ENCODE data around the gene GARIN5B.

Gene GARIN5B

DNA sequence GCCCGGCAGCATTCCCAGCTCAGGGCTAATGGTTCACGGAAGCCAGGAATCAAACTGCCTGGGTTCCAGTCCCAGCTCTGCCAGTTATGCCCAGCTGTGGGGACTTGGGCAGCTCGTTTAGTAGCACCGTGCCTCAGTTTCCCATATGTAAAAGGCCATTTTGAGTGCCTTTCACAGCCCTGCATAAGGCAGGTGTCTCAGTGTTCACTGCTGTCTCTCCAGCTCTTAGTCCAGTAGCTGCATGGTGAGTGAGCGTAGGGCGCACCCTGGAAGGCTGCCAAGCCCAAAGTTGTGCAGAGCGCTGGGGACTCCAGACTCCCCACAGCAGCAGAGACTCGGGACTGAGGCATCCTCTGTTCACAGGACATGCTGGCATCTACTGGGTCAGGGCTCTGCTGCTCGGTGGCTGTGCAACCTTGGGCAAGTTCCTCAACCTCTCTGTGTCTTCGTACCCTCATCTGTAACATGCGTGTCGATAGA is 28.2 kb upstream of the GARIN5B start:
- TF ChIP-seq, protein P1, sequence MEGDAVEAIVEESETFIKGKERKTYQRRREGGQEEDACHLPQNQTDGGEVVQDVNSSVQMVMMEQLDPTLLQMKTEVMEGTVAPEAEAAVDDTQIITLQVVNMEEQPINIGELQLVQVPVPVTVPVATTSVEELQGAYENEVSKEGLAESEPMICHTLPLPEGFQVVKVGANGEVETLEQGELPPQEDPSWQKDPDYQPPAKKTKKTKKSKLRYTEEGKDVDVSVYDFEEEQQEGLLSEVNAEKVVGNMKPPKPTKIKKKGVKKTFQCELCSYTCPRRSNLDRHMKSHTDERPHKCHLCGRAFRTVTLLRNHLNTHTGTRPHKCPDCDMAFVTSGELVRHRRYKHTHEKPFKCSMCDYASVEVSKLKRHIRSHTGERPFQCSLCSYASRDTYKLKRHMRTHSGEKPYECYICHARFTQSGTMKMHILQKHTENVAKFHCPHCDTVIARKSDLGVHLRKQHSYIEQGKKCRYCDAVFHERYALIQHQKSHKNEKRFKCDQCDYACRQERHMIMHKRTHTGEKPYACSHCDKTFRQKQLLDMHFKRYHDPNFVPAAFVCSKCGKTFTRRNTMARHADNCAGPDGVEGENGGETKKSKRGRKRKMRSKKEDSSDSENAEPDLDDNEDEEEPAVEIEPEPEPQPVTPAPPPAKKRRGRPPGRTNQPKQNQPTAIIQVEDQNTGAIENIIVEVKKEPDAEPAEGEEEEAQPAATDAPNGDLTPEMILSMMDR (IDR thresholded peaks at IDR 0.05): no peak
- Histone ChIP-seq H3K4me3 (no peak overlapping the region), H3K27ac (no peak overlapping the region), H3K27me3 (no peaks in the 10 kb centered on the region), H3K4me1 (peaks cover 0 to 42% (median 30%) of the 10 kb centered on the region in 4 donors), H3K9me3 (no peaks in the 10 kb centered on the region), H3K36me3 (peaks cover 4 to 61% (median 37%) of the 10 kb centered on the region in 3 donors)
- intact Hi-C loops (cut with DNase I; ENCODE audit: low total_unique reads): no loop called here
- no peak for DNase-seq

DNA sequence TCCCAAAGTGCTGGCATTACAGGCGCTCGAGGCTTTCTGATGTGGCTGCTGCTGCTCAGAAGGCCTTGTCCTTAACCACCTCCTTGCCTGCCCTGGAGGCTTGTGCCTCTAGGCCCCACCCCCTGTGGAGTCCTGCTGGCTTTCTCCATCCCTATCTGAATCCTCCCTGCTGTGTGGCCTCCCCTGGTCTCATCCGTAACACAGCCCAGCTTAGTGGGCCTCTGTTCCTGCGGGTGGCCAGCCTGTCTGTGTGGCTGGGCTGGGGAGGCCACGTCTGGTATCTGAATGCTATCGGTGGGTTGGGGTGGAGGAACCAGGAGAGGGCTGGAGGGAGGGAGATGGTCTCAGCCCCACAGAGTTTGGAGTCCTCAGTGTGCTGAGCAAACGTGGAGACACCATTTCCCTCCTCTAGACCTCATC is 27.4 kb upstream of the GARIN5B start:
- H3K27me3 ChIP-seq: no peaks in the 10 kb centered on the region
- TF ChIP-seq, protein P1 (IDR thresholded peaks at IDR 0.05): no peak
- intact Hi-C loops (cut with DNase I; ENCODE audit: low total_unique reads): no loop called here
- no peak overlapping the region for H3K27ac ChIP-seq
- no peak overlapping the region for H3K4me3 ChIP-seq
- peaks cover 0 to 42% (median 30%) of the 10 kb centered on the region in 4 donors for H3K4me1 ChIP-seq
- no peak for DNase-seq
- H3K36me3 ChIP-seq: peaks cover 4 to 61% (median 37%) of the 10 kb centered on the region in 3 donors
- no peaks in the 10 kb centered on the region for H3K9me3 ChIP-seq

DNA sequence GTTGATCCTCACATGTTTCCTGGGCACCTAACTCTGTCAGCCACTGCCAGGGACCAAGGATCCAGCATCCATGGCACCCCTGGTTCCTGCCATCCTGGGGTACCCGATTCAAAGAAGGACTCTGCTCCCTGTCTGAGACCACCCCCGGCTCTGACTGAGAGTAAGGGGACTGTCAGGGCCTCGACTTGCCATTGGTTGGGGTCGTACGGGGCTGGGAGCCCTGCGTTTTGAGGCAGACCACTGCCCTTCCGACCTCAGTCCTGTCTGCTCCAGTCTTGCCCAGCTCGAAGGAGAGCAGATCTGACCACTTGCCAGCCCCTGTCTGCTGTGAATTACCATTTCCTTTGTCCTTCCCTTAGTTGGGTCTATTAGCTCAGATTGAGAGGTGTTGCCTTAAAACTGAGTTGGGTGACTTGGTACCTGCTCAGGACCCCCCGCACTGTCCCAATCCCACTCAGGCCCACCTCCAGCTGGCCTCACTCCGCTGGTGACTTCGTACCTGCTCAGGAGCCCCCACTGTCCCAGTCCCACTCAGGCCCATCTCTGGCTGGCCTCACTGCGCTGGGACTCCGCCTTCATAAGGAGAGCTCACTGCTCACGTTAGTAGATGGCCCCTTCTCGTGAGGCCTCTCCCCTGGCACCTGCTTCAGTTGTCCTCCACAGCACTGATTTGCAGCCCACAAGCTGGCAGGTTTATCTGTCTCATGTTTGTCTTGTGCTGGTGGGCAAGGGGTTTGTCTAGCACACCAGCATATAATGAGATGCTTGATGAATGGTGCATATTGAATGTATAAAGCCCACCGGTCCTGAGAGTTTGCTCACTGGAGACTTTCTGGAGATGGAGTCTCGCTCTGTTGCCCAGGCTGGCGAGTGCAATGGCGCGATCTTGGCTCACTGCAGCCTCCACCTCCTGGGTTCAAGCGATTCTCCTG is 26.6 kb upstream of the GARIN5B start:
- Histone ChIP-seq H3K27me3 (no peaks in the 10 kb centered on the region), H3K4me3 (no peak overlapping the region), H3K4me1 (peaks cover 0 to 47% (median 34%) of the 10 kb centered on the region in 4 donors), H3K27ac (no peak overlapping the region), H3K36me3 (peaks cover 4 to 61% (median 37%) of the 10 kb centered on the region in 3 donors), H3K9me3 (no peaks in the 10 kb centered on the region)
- intact Hi-C loops (cut with DNase I; ENCODE audit: low total_unique reads): no loop called here
- TF ChIP-seq, protein P1 (IDR thresholded peaks at IDR 0.05): no peak
- no peak for DNase-seq

DNA sequence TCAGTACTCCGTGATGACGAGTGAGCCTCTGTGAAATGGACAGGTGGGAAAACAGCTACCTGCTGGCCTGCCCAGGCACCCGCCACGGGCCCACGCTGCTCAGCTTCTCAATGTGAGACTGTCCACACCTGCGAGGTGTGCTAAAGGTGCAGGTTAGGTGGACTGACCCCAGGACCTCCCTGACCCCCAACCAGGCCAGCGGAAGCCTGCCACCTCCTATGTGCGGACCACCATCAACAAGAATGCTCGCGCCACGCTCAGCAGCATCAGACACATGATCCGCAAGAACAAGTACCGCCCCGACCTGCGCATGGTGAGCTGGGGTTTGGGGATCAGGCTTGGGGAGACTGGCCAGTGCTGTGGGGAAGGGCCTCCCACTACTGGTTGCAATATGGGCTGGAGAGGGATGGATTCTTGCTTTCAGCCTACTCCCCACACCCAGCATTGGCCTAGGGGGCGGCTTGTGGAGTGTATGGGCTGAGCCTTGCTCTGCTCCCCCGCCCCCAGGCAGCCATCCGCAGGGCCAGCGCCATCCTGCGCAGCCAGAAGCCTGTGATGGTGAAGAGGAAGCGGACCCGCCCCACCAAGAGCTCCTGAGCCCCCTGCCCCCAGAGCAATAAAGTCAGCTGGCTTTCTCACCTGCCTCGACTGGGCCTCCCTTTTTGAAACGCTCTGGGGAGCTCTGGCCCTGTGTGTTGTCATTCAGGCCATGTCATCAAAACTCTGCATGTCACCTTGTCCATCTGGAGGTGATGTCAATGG is 24.9 kb upstream of the GARIN5B start:
- Histone ChIP-seq H3K4me3 (peak overlapping the region in 1 of 2 donors; percentile 93), H3K36me3 (peaks cover 4 to 60% (median 35%) of the 10 kb centered on the region in 3 donors), H3K27ac (no peak overlapping the region), H3K4me1 (peaks cover 0 to 59% (median 46%) of the 10 kb centered on the region in 4 donors), H3K9me3 (no peaks in the 10 kb centered on the region), H3K27me3 (no peaks in the 10 kb centered on the region)
- no peak for DNase-seq
- TF ChIP-seq, protein P1 (IDR thresholded peaks at IDR 0.05): no peak
- intact Hi-C loops (cut with DNase I; ENCODE audit: low total_unique reads): no loop called here

DNA sequence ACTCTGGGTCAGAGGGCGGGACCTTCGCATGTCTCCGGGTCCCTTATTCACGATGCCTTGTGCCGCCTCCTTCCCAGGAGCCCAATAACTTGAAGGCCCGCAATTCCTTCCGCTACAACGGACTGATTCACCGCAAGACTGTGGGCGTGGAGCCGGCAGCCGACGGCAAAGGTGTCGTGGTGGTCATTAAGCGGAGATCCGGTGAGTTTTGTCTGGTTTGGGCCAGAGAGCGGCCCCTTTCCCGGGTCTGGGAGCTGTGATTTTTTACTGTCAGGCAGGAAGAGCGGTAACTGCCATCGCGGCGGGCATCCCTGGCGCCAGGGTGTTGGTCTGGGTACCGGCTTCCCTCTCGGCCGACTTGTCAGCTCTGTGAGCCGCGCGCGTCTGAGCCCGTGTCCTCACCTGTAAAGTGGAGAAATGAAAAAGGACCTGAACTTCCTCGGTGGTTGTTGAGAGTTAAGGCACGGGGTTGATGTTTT is 23.5 kb upstream of the GARIN5B start:
- Histone ChIP-seq H3K27ac (peak overlapping the region; percentile 85 to 94), H3K27me3 (no peaks in the 10 kb centered on the region), H3K36me3 (peaks cover 4 to 46% (median 32%) of the 10 kb centered on the region in 3 donors), H3K4me1 (peaks cover 0 to 59% (median 47%) of the 10 kb centered on the region in 4 donors), H3K4me3 (peak overlapping the region; percentile 78 to 93), H3K9me3 (no peaks in the 10 kb centered on the region)
- TF ChIP-seq, protein P1 (IDR thresholded peaks at IDR 0.05): no peak
- intact Hi-C loops (cut with DNase I; ENCODE audit: low total_unique reads): no loop called here
- DNase-seq: no peak
